Panc1 (cell line): ENCODE results near the gene GRIK4.

ENCODE experiments used
- CTCF ChIP-seq: fragments of 450-650 bp; IDR thresholded peaks from 2 replicates; pipeline ENCODE4 v1.5.1; 2017; ENCODE audit warnings: mild to moderate bottlenecking
- POLR2AphosphoS5 ChIP-seq: IDR thresholded peaks from 2 replicates; pipeline ENCODE4 v1.6.1; 2012; ENCODE audit warnings: mild to moderate bottlenecking, low read depth, low read length, moderate library complexity
- TCF7L2 ChIP-seq: IDR thresholded peaks from 2 replicates; pipeline ENCODE4 v1.6.1; 2011; ENCODE audit warnings: mild to moderate bottlenecking, low read depth, low read length, inconsistent platforms
- TF ChIP-seq, protein P1 (sequence below), 2 experiments: IDR thresholded peaks; 2 replicates each; pipeline ENCODE4 v1.6.1; 2011 to 2012; ENCODE audit warnings: low read depth in 2 of 2, control low read depth in 1 of 2, low read length in 1 of 2, mild to moderate bottlenecking in 1 of 2, moderate library complexity in 1 of 2; ENCODE audit not compliant: insufficient read depth in 1 of 2

- TF ChIP-seq CTCF: no peak
- TF ChIP-seq TCF7L2: no peak
- TF ChIP-seq POLR2AphosphoS5: no peak
- TF ChIP-seq, protein P1, sequence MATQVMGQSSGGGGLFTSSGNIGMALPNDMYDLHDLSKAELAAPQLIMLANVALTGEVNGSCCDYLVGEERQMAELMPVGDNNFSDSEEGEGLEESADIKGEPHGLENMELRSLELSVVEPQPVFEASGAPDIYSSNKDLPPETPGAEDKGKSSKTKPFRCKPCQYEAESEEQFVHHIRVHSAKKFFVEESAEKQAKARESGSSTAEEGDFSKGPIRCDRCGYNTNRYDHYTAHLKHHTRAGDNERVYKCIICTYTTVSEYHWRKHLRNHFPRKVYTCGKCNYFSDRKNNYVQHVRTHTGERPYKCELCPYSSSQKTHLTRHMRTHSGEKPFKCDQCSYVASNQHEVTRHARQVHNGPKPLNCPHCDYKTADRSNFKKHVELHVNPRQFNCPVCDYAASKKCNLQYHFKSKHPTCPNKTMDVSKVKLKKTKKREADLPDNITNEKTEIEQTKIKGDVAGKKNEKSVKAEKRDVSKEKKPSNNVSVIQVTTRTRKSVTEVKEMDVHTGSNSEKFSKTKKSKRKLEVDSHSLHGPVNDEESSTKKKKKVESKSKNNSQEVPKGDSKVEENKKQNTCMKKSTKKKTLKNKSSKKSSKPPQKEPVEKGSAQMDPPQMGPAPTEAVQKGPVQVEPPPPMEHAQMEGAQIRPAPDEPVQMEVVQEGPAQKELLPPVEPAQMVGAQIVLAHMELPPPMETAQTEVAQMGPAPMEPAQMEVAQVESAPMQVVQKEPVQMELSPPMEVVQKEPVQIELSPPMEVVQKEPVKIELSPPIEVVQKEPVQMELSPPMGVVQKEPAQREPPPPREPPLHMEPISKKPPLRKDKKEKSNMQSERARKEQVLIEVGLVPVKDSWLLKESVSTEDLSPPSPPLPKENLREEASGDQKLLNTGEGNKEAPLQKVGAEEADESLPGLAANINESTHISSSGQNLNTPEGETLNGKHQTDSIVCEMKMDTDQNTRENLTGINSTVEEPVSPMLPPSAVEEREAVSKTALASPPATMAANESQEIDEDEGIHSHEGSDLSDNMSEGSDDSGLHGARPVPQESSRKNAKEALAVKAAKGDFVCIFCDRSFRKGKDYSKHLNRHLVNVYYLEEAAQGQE (IDR thresholded peaks at IDR 0.05; ENCODE audit: insufficient read depth in 1 of 2, low read depth in 2 of 2, low read length in 1 of 2): no peak
These were observed 170.1 kb downstream of the GRIK4 start for GRCh38 chr11:120681434-120682331.
